GM23338 (cell line): ENCODE measurements around the gene MST1. TPM values are rescaled to one million over a fixed set of nuclear protein-coding genes. Genes with fewer than 3 reads are reported as not detected.

Experiments
- ATAC-seq: fragments of 200-7000 bp; cut with Tn5 transposase; 3 replicates; pipeline ENCODE4 v1.9.1; 2020
- DNase-seq: peaks from one replicate; pipeline ENCODE4 v3.0.0-alpha.2; 2015; ENCODE audit warnings: low spot score
- H2AFZ ChIP-seq: fragments of 200-600 bp; sonication (generic); 2 replicates; pipeline ENCODE4 v1.8.0; 2016; ENCODE audit warnings: antibody characterized with exemption, mild to moderate bottlenecking, moderate library complexity
- H3F3A ChIP-seq: fragments of 200-600 bp; sonication (generic); replicated peaks from 2 replicates; pipeline ENCODE4 v1.8.0; 2017; ENCODE audit warnings: antibody characterized with exemption, mixed run types, low read depth
- H3K27ac ChIP-seq: fragments of 200-600 bp; sonication (generic); 2 replicates; pipeline ENCODE4 v1.6.1; 2016; ENCODE audit warnings: low read depth
- H3K27me3 ChIP-seq: fragments of 200-600 bp; sonication (generic); 2 replicates; pipeline ENCODE4 v1.8.0; 2016; ENCODE audit warnings: mild to moderate bottlenecking, mixed run types, moderate library complexity; ENCODE audit not compliant: insufficient read depth
- H3K36me3 ChIP-seq: fragments of 200-600 bp; sonication (generic); 2 replicates; pipeline ENCODE4 v1.8.0; 2016; ENCODE audit warnings: mild to moderate bottlenecking; ENCODE audit not compliant: insufficient read depth
- H3K4me1 ChIP-seq: fragments of 200-600 bp; sonication (generic); 2 replicates; pipeline ENCODE4 v1.8.0; 2016; ENCODE audit warnings: mild to moderate bottlenecking, moderate library complexity; ENCODE audit not compliant: insufficient read depth
- H3K4me2 ChIP-seq: fragments of 200-600 bp; sonication (generic); 2 replicates; pipeline ENCODE4 v1.7.1; 2017; ENCODE audit warnings: mixed run types
- H3K4me3 ChIP-seq: fragments of 200-600 bp; sonication (generic); 2 replicates; pipeline ENCODE4 v1.6.1; 2016; ENCODE audit warnings: mixed run types
- H3K79me2 ChIP-seq: fragments of 200-600 bp; sonication (generic); replicated peaks from 2 replicates; pipeline ENCODE4 v1.8.0; 2017; ENCODE audit warnings: mild to moderate bottlenecking; ENCODE audit not compliant: insufficient read depth
- H3K9me2 ChIP-seq: fragments of 200-600 bp; sonication (generic); 2 replicates; pipeline ENCODE4 v1.8.0; 2017; ENCODE audit not compliant: insufficient read depth
- H4K20me1 ChIP-seq: fragments of 200-600 bp; sonication (generic); replicated peaks from 2 replicates; pipeline ENCODE4 v1.8.0; 2017; ENCODE audit warnings: mild to moderate bottlenecking; ENCODE audit not compliant: insufficient read depth
- H3K27ac Mint-ChIP-seq: 2 replicates; pipeline ENCODE4 v1.8.0; 2020; ENCODE audit warnings: inconsistent platforms, mild to moderate bottlenecking, moderate library complexity, mixed read lengths
- H3K27me3 Mint-ChIP-seq: 3 replicates; pipeline ENCODE4 v1.8.0; 2022; ENCODE audit warnings: low read depth, mild to moderate bottlenecking, moderate library complexity, mixed read lengths, inconsistent platforms; ENCODE audit not compliant: insufficient read depth, poor library complexity
- H3K36me3 Mint-ChIP-seq: 3 replicates; pipeline ENCODE4 v1.8.0; 2021; ENCODE audit warnings: low read depth, mild to moderate bottlenecking, inconsistent platforms, moderate library complexity, mixed read lengths
- H3K4me1 Mint-ChIP-seq: 3 replicates; pipeline ENCODE4 v1.8.0; 2020; ENCODE audit warnings: mild to moderate bottlenecking, inconsistent platforms, mixed read lengths
- H3K4me3 Mint-ChIP-seq: 3 replicates; pipeline ENCODE4 v1.8.0; 2021; ENCODE audit warnings: moderate library complexity, mild to moderate bottlenecking, inconsistent platforms, mixed read lengths
- H3K9me3 Mint-ChIP-seq: 3 replicates; pipeline ENCODE4 v1.8.0; 2020; ENCODE audit warnings: moderate library complexity, mild to moderate bottlenecking, inconsistent platforms, mixed read lengths
- CREB1 ChIP-seq: fragments of 250-450 bp; sonication (Bioruptor Pico); IDR thresholded peaks from 2 replicates; pipeline ENCODE4 v1.5.0; 2020; ENCODE audit warnings: low read depth, mild to moderate bottlenecking, moderate library complexity
- ETS1 ChIP-seq: IDR thresholded peaks from 2 replicates; pipeline ENCODE4 v1.6.1; 2016; ENCODE audit warnings: antibody characterized with exemption
- EZH2 ChIP-seq: fragments of 200-600 bp; sonication (generic); IDR thresholded peaks from one replicate; pipeline ENCODE4 v1.8.0; 2017; ENCODE audit warnings: antibody characterized with exemption, mild to moderate bottlenecking, low read depth; ENCODE audit not compliant: unreplicated experiment
- EZH2phosphoT487 ChIP-seq: fragments of 200-600 bp; sonication (generic); IDR thresholded peaks from one replicate; pipeline ENCODE4 v1.8.1; 2018; ENCODE audit warnings: antibody characterized with exemption; ENCODE audit not compliant: unreplicated experiment
- JUNB ChIP-seq: IDR thresholded peaks from one replicate; pipeline ENCODE4 v1.6.1; 2016; ENCODE audit warnings: antibody characterized with exemption; ENCODE audit not compliant: unreplicated experiment
- NANOG ChIP-seq: IDR thresholded peaks from 2 replicates; pipeline ENCODE4 v1.6.1; 2016; ENCODE audit warnings: antibody characterized with exemption, borderline replicate concordance
- POLR2AphosphoS5 ChIP-seq: IDR thresholded peaks from 2 replicates; pipeline ENCODE4 v1.6.1; 2016; ENCODE audit warnings: antibody characterized with exemption, low read depth
- REST ChIP-seq: IDR thresholded peaks from one replicate; pipeline ENCODE4 v1.6.1; 2018; ENCODE audit warnings: antibody characterized with exemption; ENCODE audit not compliant: unreplicated experiment
- STAT1 ChIP-seq: IDR thresholded peaks from one replicate; pipeline ENCODE4 v1.6.1; 2016; ENCODE audit warnings: antibody characterized with exemption; ENCODE audit not compliant: unreplicated experiment
- ZNF114 ChIP-seq: fragments of 250-450 bp; sonication (Bioruptor Pico); IDR thresholded peaks from 2 replicates; pipeline ENCODE4 v1.5.0; 2020; ENCODE audit warnings: mild to moderate bottlenecking, moderate library complexity
- ZNF331 ChIP-seq: fragments of 250-450 bp; sonication (Bioruptor Pico); IDR thresholded peaks from 2 replicates; pipeline ENCODE4 v1.5.0; 2020; ENCODE audit warnings: low read depth, mild to moderate bottlenecking, moderate library complexity
- ZNF462 ChIP-seq: fragments of 250-450 bp; sonication (Bioruptor Pico); IDR thresholded peaks from 2 replicates; pipeline ENCODE4 v1.5.0; 2020; ENCODE audit warnings: mild to moderate bottlenecking, moderate library complexity
- polyA plus RNA-seq: library from polyadenylated mRNA; unstranded; fragments of >200 nt; fragmentation: Nextera tagmentation; extraction: Ambion mirVana; gene quantifications from 2 replicates; pipeline ENCODE4 v1.2.1, GENCODE V29; 2016
- total RNA-seq: library from RNA; depleted of rRNA; stranded (reverse); fragments of >200 nt; shearing (Covaris generic); gene quantifications from 2 replicates; pipeline ENCODE4 v1.2.3, GENCODE V29; 2014
- TF ChIP-seq, protein P1 (sequence below), 2 experiments: fragments of 200-600 bp in 1 of 2; sonication (generic) in 1 of 2; conservative IDR thresholded peaks; 2 replicates each; pipeline versions ENCODE4 v1.5.1 to v1.6.1; 2016 to 2017; ENCODE audit warnings: antibody characterized with exemption in 2 of 2, low read depth in 2 of 2, mild to moderate bottlenecking in 2 of 2, moderate library complexity in 1 of 2

MST1 gene
- total and polyA plus RNA-seq, 2 experiments from 2014 or later: 5.9 to 11.1 TPM

DNA sequence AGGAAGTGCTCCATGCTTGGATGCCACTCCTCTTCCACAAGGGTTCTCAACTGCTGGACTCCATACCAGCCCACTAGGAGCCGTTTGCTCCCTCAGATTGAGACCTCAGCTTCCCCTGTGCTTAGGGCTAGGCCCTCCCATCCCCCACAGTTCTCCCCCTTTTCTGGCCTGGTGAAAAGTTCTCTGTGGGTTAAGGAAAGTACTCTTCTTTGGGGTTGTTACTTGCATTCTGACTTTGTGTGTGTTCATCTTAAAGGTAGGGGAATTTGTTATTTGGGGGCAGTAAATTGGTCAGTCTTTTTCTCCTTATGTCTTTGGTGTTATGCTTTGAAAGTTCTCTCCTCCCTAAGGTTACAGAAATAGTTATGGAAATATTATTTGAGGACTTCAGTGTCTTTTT is 39.1 kb downstream of the MST1 start:
- Histone ChIP-seq H3K27ac (no peak overlapping the region), H3K9me2 (no peaks in the 10 kb centered on the region), H3K36me3 (no peaks in the 10 kb centered on the region), H3K4me2 (no peak overlapping the region), H3F3A (no peaks in the 10 kb centered on the region), H3K4me3 (no peak overlapping the region), H3K27me3 (no peaks in the 10 kb centered on the region), H3K4me1 (no peaks in the 10 kb centered on the region), H4K20me1 (no peaks in the 10 kb centered on the region), H2AFZ (no peak overlapping the region), H3K79me2 (no peaks in the 10 kb centered on the region)
- Mint-ChIP-seq H3K36me3 (no peaks in the 10 kb centered on the region; the same call in 2 of the 3 replicates), H3K9me3 (no peaks in the 10 kb centered on the region), H3K4me3 (no peak overlapping the region), H3K27me3 (peaks cover 14% of the 10 kb centered on the region), H3K27ac (no peak overlapping the region), H3K4me1 (peaks cover 4% of the 10 kb centered on the region; the same call in 1 of the 3 replicates)
- ATAC-seq (no peak), DNase-seq (no peak)
- TF ChIP-seq CREB1 (CRISPR knock-in tag): no peak
- TF ChIP-seq EZH2: no peak
- no peak for TF ChIP-seq JUNB
- no peak for TF ChIP-seq EZH2phosphoT487
- TF ChIP-seq NANOG: no peak
- no peak for TF ChIP-seq POLR2AphosphoS5
- no peak for TF ChIP-seq ZNF462 (CRISPR knock-in tag)
- TF ChIP-seq, protein P1, sequence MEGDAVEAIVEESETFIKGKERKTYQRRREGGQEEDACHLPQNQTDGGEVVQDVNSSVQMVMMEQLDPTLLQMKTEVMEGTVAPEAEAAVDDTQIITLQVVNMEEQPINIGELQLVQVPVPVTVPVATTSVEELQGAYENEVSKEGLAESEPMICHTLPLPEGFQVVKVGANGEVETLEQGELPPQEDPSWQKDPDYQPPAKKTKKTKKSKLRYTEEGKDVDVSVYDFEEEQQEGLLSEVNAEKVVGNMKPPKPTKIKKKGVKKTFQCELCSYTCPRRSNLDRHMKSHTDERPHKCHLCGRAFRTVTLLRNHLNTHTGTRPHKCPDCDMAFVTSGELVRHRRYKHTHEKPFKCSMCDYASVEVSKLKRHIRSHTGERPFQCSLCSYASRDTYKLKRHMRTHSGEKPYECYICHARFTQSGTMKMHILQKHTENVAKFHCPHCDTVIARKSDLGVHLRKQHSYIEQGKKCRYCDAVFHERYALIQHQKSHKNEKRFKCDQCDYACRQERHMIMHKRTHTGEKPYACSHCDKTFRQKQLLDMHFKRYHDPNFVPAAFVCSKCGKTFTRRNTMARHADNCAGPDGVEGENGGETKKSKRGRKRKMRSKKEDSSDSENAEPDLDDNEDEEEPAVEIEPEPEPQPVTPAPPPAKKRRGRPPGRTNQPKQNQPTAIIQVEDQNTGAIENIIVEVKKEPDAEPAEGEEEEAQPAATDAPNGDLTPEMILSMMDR (conservative IDR thresholded peaks at IDR 0.05; ENCODE audit: low read depth in 2 of 2): no peak
- TF ChIP-seq ETS1: no peak
- TF ChIP-seq ZNF114 (CRISPR knock-in tag): no peak
- TF ChIP-seq REST: no peak
- no peak for TF ChIP-seq STAT1
- no peak for TF ChIP-seq ZNF331 (CRISPR knock-in tag)
